Esophagus muscularis mucosa (tissue), 3 donors: ENCODE data around the gene XPNPEP2.

Experiments
- POLR2AphosphoS5 ChIP-seq, 2 donors: sonication (generic); formaldehyde crosslinking; IDR thresholded peaks; one replicate each; pipeline ENCODE4 v1.6.1; 2017; ENCODE audit warnings: antibody characterized with exemption in 2 of 2
- TF ChIP-seq, protein P1 (sequence below), 3 experiments: fragments of 200-600 bp in 2 of 3; fragments of 450-650 bp in 1 of 3; sonication (generic) in 2 of 3; IDR thresholded peaks; one replicate each; pipeline ENCODE4 v1.5.1; 2017 to 2019; ENCODE audit warnings: antibody characterized with exemption in 3 of 3, mild to moderate bottlenecking in 2 of 3, moderate library complexity in 1 of 3

DNA sequence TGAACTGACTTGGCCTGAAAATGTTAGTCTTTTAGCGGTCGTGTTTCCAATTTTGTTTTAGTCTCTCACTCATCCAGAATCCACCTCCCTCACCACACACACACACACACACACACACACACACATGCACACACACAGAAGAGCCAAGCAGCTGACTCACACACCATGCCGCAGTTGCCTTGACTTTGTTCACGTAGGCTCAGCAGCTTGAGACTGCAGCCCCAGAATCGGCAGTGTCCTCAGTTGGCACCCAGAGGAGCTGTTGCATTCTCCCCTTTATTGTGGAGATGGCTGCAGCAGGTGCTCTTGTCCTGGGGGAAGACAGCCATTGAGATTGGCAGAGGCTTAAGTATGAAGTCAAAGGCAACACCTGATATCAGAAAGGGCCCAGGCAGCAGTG lies 20.9 kb upstream of the XPNPEP2 start:
- TF ChIP-seq, protein P1, sequence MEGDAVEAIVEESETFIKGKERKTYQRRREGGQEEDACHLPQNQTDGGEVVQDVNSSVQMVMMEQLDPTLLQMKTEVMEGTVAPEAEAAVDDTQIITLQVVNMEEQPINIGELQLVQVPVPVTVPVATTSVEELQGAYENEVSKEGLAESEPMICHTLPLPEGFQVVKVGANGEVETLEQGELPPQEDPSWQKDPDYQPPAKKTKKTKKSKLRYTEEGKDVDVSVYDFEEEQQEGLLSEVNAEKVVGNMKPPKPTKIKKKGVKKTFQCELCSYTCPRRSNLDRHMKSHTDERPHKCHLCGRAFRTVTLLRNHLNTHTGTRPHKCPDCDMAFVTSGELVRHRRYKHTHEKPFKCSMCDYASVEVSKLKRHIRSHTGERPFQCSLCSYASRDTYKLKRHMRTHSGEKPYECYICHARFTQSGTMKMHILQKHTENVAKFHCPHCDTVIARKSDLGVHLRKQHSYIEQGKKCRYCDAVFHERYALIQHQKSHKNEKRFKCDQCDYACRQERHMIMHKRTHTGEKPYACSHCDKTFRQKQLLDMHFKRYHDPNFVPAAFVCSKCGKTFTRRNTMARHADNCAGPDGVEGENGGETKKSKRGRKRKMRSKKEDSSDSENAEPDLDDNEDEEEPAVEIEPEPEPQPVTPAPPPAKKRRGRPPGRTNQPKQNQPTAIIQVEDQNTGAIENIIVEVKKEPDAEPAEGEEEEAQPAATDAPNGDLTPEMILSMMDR (IDR thresholded peaks at IDR 0.05) = no peak
- TF ChIP-seq POLR2AphosphoS5 (IDR thresholded peaks at IDR 0.05) = no peak
